ENCODE data around the gene CMTM5.
"Not testable (repeated sequence)": the region's sequence is repeated elsewhere in the genome, so short reads cannot be mapped to it uniquely, and the experiment has no call there.

Gene CMTM5

DNA sequence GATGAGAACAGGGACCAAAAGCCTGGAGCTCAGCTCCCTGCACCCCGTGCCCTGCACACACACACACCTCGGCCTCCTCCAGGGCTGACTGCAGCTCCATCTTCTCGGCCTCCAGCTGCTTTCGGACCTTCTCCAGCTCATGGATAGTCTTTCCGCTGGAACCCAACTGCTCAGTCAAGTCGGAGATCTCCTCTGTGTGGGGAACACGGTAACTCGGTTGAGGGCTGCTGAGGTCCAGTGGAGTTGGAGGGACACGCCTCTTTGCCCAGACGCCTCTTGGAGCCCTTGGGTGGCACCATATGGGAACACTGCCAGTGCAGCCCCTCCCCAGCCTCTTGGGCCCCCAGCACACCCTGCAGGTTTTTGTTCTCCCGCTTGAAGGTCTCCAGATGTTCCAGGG is 40.0 kb downstream of the CMTM5 start:
- no peak for DNase-seq

DNA sequence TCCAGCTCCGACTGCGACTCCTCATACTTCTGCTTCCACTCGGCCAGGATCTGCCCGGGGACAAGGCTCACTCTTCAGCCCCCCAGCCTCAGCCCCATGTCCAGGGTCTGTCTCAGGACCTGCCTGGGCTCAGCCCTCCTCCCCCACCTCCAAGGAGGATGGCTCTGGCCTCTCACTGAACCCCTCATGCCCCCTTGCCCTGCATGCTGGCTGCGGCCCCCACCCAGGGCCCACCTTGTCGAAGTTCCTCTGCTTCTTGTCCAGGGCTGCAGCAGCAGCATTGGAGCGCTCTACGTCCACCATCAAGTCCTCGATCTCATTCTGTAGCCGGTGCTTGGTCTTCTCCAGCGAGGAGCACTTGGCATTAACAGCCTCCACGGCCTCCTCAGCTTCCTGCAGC is 40.4 kb downstream of the CMTM5 start:
- DNase-seq = not testable (repeated sequence)

DNA sequence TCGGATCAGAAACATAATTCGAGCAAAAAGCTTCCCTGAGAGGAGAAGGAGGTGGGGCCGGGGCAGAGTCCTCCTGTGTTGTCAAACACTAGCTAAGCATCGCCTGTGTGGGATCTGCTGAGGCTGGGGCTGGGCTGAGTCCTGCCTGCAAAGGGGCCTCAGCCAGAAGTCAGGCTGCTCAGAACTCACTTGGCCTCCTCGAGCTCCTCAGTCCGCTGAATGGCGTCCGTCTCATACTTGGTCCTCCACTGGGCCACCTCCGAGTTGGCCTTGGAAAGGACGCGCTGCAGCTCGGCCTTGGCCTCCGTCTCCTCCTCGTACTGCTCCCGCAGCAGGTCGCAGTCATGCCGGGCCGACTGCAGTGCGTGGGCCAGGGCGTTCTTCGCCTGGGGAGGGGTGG is 41.2 kb downstream of the CMTM5 start:
- no peak for DNase-seq

DNA sequence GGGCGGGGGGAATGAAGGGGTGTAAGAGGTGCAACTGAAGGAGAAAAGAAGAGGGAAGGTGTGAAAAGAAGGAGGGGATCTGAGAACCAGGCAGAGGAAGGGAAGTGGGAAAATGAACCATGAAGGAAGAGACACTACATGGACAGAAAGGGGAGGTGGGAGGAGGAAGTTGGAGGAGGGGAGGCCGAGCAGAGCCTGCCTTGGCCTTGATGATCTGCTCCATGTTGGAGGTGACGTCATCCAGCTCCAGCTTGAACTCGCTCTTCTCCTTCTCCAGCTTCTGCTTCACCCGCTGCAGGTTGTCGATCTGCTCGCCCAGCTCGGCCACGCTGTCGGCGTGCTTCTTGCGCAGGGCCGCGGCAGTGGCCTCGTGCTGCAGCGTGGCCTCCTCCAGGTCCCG is 42.8 kb downstream of the CMTM5 start:
- DNase-seq = not testable (repeated sequence)

DNA sequence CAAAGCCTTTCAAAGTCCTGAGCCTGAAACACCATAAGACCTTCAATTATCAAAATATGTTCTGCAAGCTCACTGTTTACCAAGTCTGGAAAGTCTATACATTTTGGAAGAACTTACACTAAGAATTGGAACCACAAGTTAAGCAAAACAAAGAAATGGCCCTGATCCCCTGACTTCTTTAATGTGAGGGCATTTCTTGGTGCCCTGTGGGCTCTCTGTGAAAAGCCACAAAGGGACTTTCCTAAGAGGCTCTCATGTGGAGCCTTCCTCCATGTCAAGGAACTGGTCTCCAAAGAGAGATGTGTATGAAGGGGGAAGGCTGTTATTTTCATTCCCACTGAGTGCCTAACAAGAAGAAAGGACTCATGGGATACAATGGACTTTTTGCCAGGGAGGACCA is 44.7 kb downstream of the CMTM5 start:
- no peak for DNase-seq

DNA sequence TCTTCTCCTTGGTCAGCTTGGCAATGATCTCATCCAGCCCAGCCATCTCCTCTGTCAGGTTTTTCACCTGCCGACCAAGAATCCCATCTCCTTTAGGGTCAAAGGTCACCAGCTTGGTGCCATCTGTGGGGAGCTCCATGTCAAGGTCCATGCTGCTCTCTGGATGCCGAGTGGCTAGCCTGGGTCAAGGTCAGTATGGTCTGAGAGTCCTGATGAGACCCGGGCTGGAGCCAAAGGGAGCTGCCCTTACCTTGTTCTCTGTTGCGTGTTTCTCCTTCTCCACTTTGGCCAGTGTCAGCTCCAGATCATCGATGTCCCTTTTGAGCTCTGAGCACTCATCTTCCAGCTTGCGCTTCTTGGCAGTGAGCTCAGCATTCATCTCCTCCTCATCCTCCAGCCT is 46.8 kb downstream of the CMTM5 start:
- no peak for DNase-seq

DNA sequence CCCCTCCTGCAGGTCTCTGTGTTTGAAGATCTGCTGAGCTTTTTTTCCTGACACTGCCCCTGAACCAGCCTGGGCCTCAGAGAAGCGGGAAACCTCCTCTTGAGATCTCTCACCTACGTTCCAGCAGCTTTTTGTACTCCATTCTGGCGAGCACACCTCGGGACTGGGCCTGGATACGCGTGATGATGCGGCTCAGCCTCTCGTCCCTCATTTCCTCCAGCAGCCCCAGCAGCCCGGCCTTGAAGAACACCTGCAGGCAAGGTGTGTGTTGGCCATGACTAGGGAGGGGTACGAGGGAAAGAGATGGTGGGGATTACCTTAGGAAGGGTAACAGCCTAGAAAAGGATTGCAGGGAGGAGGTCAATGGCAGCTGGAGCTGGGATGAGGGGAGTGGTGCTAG is 48.3 kb downstream of the CMTM5 start:
- DNase-seq = no peak

DNA sequence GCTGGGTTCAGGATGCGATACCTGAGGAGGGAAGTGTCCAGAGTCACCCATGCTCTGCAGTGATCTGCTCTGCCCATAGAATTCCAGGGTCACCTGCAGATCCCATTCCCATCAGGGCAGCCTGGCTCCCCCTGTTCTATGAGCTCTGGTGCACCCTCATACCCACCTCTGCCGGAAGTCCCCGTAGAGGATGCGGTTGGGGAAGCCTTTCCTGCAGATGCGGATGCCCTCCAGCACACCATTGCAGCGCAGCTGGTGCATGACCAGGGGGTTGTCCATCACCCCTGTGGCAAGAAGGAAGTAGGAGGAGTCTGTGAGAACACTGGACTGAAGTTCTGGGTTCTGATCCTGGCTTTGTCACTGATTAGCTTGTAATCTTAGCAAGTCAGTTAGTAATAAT is 49.0 kb downstream of the CMTM5 start:
- DNase-seq = not testable (repeated sequence)

DNA sequence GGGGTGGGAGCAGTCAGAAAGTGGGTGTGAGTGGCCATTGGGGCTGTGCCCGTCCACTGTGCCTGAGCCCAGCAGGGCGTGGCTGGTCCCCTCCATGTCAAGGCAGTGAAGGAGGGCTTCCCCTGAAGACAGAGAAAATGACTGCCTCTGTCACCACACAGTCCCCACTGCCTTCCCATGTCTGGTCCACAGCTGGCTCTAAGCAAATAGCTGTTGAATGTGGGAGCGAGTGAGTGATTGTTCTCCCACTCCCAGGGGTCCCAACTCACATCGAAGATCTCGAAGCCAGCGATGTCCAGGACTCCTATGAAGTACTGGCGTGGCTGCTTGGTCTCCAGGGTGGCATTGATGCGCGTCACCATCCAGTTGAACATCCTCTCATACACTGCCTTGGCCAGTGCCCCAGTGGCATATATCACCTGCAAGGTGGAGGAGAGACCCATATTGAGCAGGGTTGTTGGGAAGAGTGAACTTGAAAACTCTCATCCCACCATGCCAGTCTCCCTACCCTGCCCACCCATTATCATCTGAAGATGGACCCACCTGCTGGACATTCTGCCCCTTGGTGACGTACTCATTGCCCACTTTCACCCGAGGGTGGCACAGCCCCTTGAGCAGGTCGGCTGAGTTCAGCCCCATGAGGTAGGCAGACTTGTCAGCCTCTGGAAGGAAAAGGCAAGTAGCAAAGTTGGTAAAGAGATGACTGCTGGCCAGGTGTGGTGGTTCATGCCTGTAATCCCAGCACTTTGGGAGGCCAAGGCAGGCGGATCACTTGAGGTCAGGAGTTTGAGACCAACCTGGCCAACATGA is 52.0 kb downstream of the CMTM5 start:
- DNase-seq = no peak

Data from stimulated activated CD4-positive, alpha-beta T cell treated with anti-CD3 and anti-CD28 coated beads, Interleukin-2, amount 100 ng/mL, for 24 hours (primary cell).